ENCODE measurements around the gene LRRC37A3.
"Not testable (repeated sequence)": the region's sequence is repeated elsewhere in the genome, so short reads cannot be mapped to it uniquely, and the experiment has no call there.

Gene LRRC37A3

GRCh38 chr17:64829824-64830630 is 89.3 kb downstream of the LRRC37A3 start:
- not testable (repeated sequence) for DNase-seq

- DNase-seq: not testable (repeated sequence)
Observed at GRCh38 chr17:64829068-64829467, 90.2 kb downstream of the LRRC37A3 start.

GRCh38 chr17:64818904-64819303 is 100.4 kb downstream of the LRRC37A3 start:
- DNase-seq: not testable (repeated sequence)

GRCh38 chr17:64815833-64816198 is 103.5 kb downstream of the LRRC37A3 start:
- DNase-seq: not testable (repeated sequence)

- DNase-seq: peak; percentile 16
Observed at GRCh38 chr17:64814993-64815832, 104.1 kb downstream of the LRRC37A3 start.

GRCh38 chr17:64808178-64808977 is 110.9 kb downstream of the LRRC37A3 start:
- DNase-seq: not testable (repeated sequence)

Data from NCI-H1048 (cell line).